HG03039 (cell line): Measurements from ENCODE around the gene TMEM95.

ENCODE experiments used
- ATAC-seq: cut with Tn5 transposase; IDR thresholded peaks from one replicate; pipeline ENCODE4 v1.9.1; 2021; ENCODE audit warnings: mild to moderate bottlenecking, moderate library complexity; ENCODE audit not compliant: unreplicated experiment

TMEM95 gene

GRCh38 chr17:7403043-7403726 is 48.2 kb downstream of the TMEM95 start:
- no peak for ATAC-seq

GRCh38 chr17:7403727-7403976 is 48.7 kb downstream of the TMEM95 start:
- ATAC-seq, result no peak

- peak; percentile 91 for ATAC-seq
Measured at GRCh38 chr17:7403977-7404736, 49.2 kb downstream of the TMEM95 start, which contains the start of gene TMEM256. Gene TMEM256, minus strand, starts transcription at chr17:7404097. Its CDS starts 13 bp downstream, at chr17:7404084.

- no peak for ATAC-seq
Measured at GRCh38 chr17:7404737-7405349, 49.9 kb downstream of the TMEM95 start.

- ATAC-seq, result no peak
Measured at GRCh38 chr17:7405350-7406234, 50.6 kb downstream of the TMEM95 start.

- ATAC-seq, result no peak
Measured at GRCh38 chr17:7406235-7406825, 51.4 kb downstream of the TMEM95 start.
